Measurements from ENCODE around the gene IL15.
"Not testable (repeated sequence)": the region's sequence is repeated elsewhere in the genome, so short reads cannot be mapped to it uniquely, and the experiment has no call there.

The IL15 gene

GRCh38 chr4:141705048-141705746 is 68.8 kb downstream of the IL15 start:
- DNase-seq = no peak

- DNase-seq = no peak
Observed at GRCh38 chr4:141705747-141706377, 69.5 kb downstream of the IL15 start.

- DNase-seq = no peak
Observed at GRCh38 chr4:141706445-141706844, 70.1 kb downstream of the IL15 start.

- DNase-seq = no peak
Observed at GRCh38 chr4:141711211-141711610, 74.8 kb downstream of the IL15 start.

- DNase-seq = no peak
Observed at GRCh38 chr4:141713185-141713584, 76.8 kb downstream of the IL15 start.

GRCh38 chr4:141713771-141714445 is 77.5 kb downstream of the IL15 start:
- no peak for DNase-seq

- DNase-seq = no peak
Observed at GRCh38 chr4:141719585-141719984, 83.2 kb downstream of the IL15 start.

- DNase-seq = no peak
Observed at GRCh38 chr4:141721174-141721573, 84.8 kb downstream of the IL15 start.

- DNase-seq = no peak
Observed at GRCh38 chr4:141724646-141725045, 88.3 kb downstream of the IL15 start.

- DNase-seq = no peak
Observed at GRCh38 chr4:141727420-141727819, 91.0 kb downstream of the IL15 start.

- no peak for DNase-seq
Observed at GRCh38 chr4:141730805-141731204, 94.4 kb downstream of the IL15 start.

- DNase-seq = no peak
Observed at GRCh38 chr4:141731481-141731880, 95.1 kb downstream of the IL15 start.

- DNase-seq = no peak
Observed at GRCh38 chr4:141739636-141740035, 103.3 kb downstream of the IL15 start.

GRCh38 chr4:141746026-141746425 is 109.6 kb downstream of the IL15 start:
- no peak for DNase-seq

- DNase-seq = not testable (repeated sequence)
Observed at GRCh38 chr4:141751806-141752205, 115.4 kb downstream of the IL15 start.

- DNase-seq = no peak
Observed at GRCh38 chr4:141757287-141757686, 120.9 kb downstream of the IL15 start.

GRCh38 chr4:141759796-141760425 is 123.5 kb downstream of the IL15 start:
- DNase-seq = no peak

GRCh38 chr4:141761926-141762325 is 125.5 kb downstream of the IL15 start:
- DNase-seq = no peak

GRCh38 chr4:141763374-141763773 is 127.0 kb downstream of the IL15 start:
- DNase-seq = no peak

- DNase-seq = no peak
Observed at GRCh38 chr4:141768954-141769353, 132.6 kb downstream of the IL15 start.

GRCh38 chr4:141771889-141772830 is 135.8 kb downstream of the IL15 start:
- DNase-seq = no peak

- no peak for DNase-seq
Observed at GRCh38 chr4:141772838-141773237, 136.5 kb downstream of the IL15 start.

GRCh38 chr4:141782205-141782604 is 145.8 kb downstream of the IL15 start:
- no peak for DNase-seq

Data from activated naive CD4-positive, alpha-beta T cell treated with Interleukin-2 at 50 U/mL for 16 hours (primary cell).